ENCODE results near the gene STAU1. TPM values are rescaled to one million over a fixed set of nuclear protein-coding genes. Genes with fewer than 3 reads are reported as not detected.

Gene STAU1
- total and polyA plus RNA-seq, 2 experiments from 2014 or later, result 59.4 to 78.2 TPM

- 11 to 12% methylated on average over 11 of the region's 11 CpGs for WGBS, 2 experiments (ENCODE audit: low coverage in 1 of 2, low lambda C conversion rate in 2 of 2, missing lambda C conversion rate in 2 of 2)
- Histone ChIP-seq H3K36me3 (ENCODE audit: low read depth) (0 out of 2 replicates have a peak, but pooled peaks cover 8% of the 10 kb centered on the region), H3K79me2 (ENCODE audit: insufficient read depth) (peaks cover 28% of the 10 kb centered on the region), H3F3A (ENCODE audit: insufficient read depth) (no peaks in the 10 kb centered on the region), H3K27ac (no peak overlapping the region), H3K9me2 (ENCODE audit: insufficient read depth) (no peaks in the 10 kb centered on the region), H3K4me3 (peak overlapping the region; percentile 41), H2AFZ (peak overlapping the region; percentile 82), H3K9ac (no peak overlapping the region), H3K9me3 (ENCODE audit: low read depth) (no peaks in the 10 kb centered on the region), H3K27me3 (replicated peaks; ENCODE audit: insufficient read depth) (no peaks in the 10 kb centered on the region), H3K4me1 (ENCODE audit: insufficient read depth) (peaks cover 14% of the 10 kb centered on the region), H3K4me2 (ENCODE audit: unreplicated experiment) (peak overlapping the region; percentile 46), H4K20me1 (ENCODE audit: insufficient read depth) (no peaks in the 10 kb centered on the region)
- DNase-seq, result peak; percentile 88
- no peak for TF ChIP-seq EZH2 (IDR thresholded peaks at IDR 0.05; ENCODE audit: insufficient read depth, poor library complexity, severe bottlenecking)
- TF ChIP-seq EZH2phosphoT487 (IDR thresholded peaks at IDR 0.05; ENCODE audit: insufficient read depth, low read depth), result no peak
- in situ Hi-C loops (cut with MboI), result no loop called here
Measured at GRCh38 chr20:49216991-49217578, 29.0 kb upstream of the STAU1 start.

- no peaks in the 10 kb centered on the region for H3K9me3 ChIP-seq (ENCODE audit: low read depth)
- H2AFZ ChIP-seq, result no peak overlapping the region
- TF ChIP-seq EZH2phosphoT487 (IDR thresholded peaks at IDR 0.05; ENCODE audit: insufficient read depth, low read depth) (no peak), EZH2 (IDR thresholded peaks at IDR 0.05; ENCODE audit: insufficient read depth, poor library complexity, severe bottlenecking) (no peak)
- no peak overlapping the region for H3K4me3 ChIP-seq
- no peaks in the 10 kb centered on the region for H3K27me3 ChIP-seq (replicated peaks; ENCODE audit: insufficient read depth)
- peaks cover 10% of the 10 kb centered on the region for H3K4me1 ChIP-seq (ENCODE audit: insufficient read depth)
- WGBS, 2 experiments (ENCODE audit: low coverage in 1 of 2, low lambda C conversion rate in 2 of 2, missing lambda C conversion rate in 2 of 2), result 84 to 85% methylated on average over 3 of the region's 3 CpGs
- H3K79me2 ChIP-seq (ENCODE audit: insufficient read depth), result peaks cover 9% of the 10 kb centered on the region
- in situ Hi-C loops (cut with MboI), result no loop called here
- H4K20me1 ChIP-seq (ENCODE audit: insufficient read depth), result no peaks in the 10 kb centered on the region
- H3K27ac ChIP-seq, result no peak overlapping the region
- no peaks in the 10 kb centered on the region for H3F3A ChIP-seq (ENCODE audit: insufficient read depth)
- no peaks in the 10 kb centered on the region for H3K36me3 ChIP-seq (ENCODE audit: low read depth)
- no peak overlapping the region for H3K4me2 ChIP-seq (ENCODE audit: unreplicated experiment)
- H3K9me2 ChIP-seq (ENCODE audit: insufficient read depth), result no peaks in the 10 kb centered on the region
- DNase-seq, result no peak
- H3K9ac ChIP-seq, result no peak overlapping the region
Measured at GRCh38 chr20:49215232-49215631, 27.1 kb upstream of the STAU1 start.

GRCh38 chr20:49214571-49214970 lies 26.4 kb upstream of the STAU1 start:
- in situ Hi-C loops (cut with MboI), result no loop called here

GRCh38 chr20:49210757-49211110 lies 22.6 kb upstream of the STAU1 start:
- Histone ChIP-seq H3K9me2 (ENCODE audit: insufficient read depth) (no peaks in the 10 kb centered on the region), H4K20me1 (ENCODE audit: insufficient read depth) (no peaks in the 10 kb centered on the region), H3K9me3 (ENCODE audit: low read depth) (no peaks in the 10 kb centered on the region), H3K4me3 (no peak overlapping the region), H3K27me3 (replicated peaks; ENCODE audit: insufficient read depth) (no peaks in the 10 kb centered on the region), H3K9ac (no peak overlapping the region), H3F3A (ENCODE audit: insufficient read depth) (no peaks in the 10 kb centered on the region), H2AFZ (no peak overlapping the region), H3K36me3 (ENCODE audit: low read depth) (no peaks in the 10 kb centered on the region), H3K27ac (no peak overlapping the region), H3K79me2 (ENCODE audit: insufficient read depth) (no peaks in the 10 kb centered on the region), H3K4me1 (ENCODE audit: insufficient read depth) (no peaks in the 10 kb centered on the region), H3K4me2 (ENCODE audit: unreplicated experiment) (no peak overlapping the region)
- 4 to 12% methylated on average over 1 of the region's 1 CpG for WGBS, 2 experiments (ENCODE audit: low coverage in 1 of 2, low lambda C conversion rate in 2 of 2, missing lambda C conversion rate in 2 of 2)
- in situ Hi-C loops (cut with MboI), result no loop called here
- DNase-seq, result no peak
- TF ChIP-seq EZH2 (IDR thresholded peaks at IDR 0.05; ENCODE audit: insufficient read depth, poor library complexity, severe bottlenecking), result no peak
- no peak for TF ChIP-seq EZH2phosphoT487 (IDR thresholded peaks at IDR 0.05; ENCODE audit: insufficient read depth, low read depth)

More at GRCh38 chr20:49214571-49214970, 26.4 kb upstream of the STAU1 start:
- peak; percentile 39 for DNase-seq
- no peaks in the 10 kb centered on the region for H3K36me3 ChIP-seq (ENCODE audit: low read depth)
- H3K27me3 ChIP-seq (replicated peaks; ENCODE audit: insufficient read depth), result no peaks in the 10 kb centered on the region
- H3K4me2 ChIP-seq (ENCODE audit: unreplicated experiment), result no peak overlapping the region
- H3K9me3 ChIP-seq (ENCODE audit: low read depth), result no peaks in the 10 kb centered on the region
- no peak overlapping the region for H2AFZ ChIP-seq
- no peak overlapping the region for H3K9ac ChIP-seq
- H3K9me2 ChIP-seq (ENCODE audit: insufficient read depth), result no peaks in the 10 kb centered on the region
- H3K27ac ChIP-seq, result no peak overlapping the region
- H4K20me1 ChIP-seq (ENCODE audit: insufficient read depth), result no peaks in the 10 kb centered on the region
- H3F3A ChIP-seq (ENCODE audit: insufficient read depth), result no peaks in the 10 kb centered on the region
- peaks cover 3% of the 10 kb centered on the region for H3K79me2 ChIP-seq (ENCODE audit: insufficient read depth)
- H3K4me1 ChIP-seq (ENCODE audit: insufficient read depth), result peaks cover 7% of the 10 kb centered on the region; the same call in 1 of the 2 replicates
- H3K4me3 ChIP-seq, result no peak overlapping the region
- TF ChIP-seq EZH2phosphoT487 (IDR thresholded peaks at IDR 0.05; ENCODE audit: insufficient read depth, low read depth) (no peak), EZH2 (IDR thresholded peaks at IDR 0.05; ENCODE audit: insufficient read depth, poor library complexity, severe bottlenecking) (no peak)

All from GM23248 (cell line).